Peyer's patch (tissue), 4 donors: ENCODE data around the gene TMOD1. TPM values are rescaled to one million over a fixed set of nuclear protein-coding genes. Genes with fewer than 3 reads are reported as not detected.

Experiments
- DNase-seq, 3 donors: peaks; one replicate each; pipeline ENCODE4 v3.0.0-alpha.2; 2017 to 2019
- H3K27ac ChIP-seq, 4 donors: fragments of 200-600 bp; sonication (generic); one replicate each; pipeline ENCODE4 v1.5.1; 2016 to 2019
- H3K27me3 ChIP-seq, 2 donors: fragments of 200-600 bp; sonication (generic); one replicate each; pipeline ENCODE4 v1.5.1; 2019
- H3K36me3 ChIP-seq, 3 donors: fragments of 200-600 bp; sonication (generic); one replicate each; pipeline ENCODE4 v1.5.1; 2016 to 2019
- H3K4me1 ChIP-seq, 4 donors: fragments of 200-600 bp; sonication (generic); one replicate each; pipeline ENCODE4 v1.5.1; 2016 to 2019
- H3K4me3 ChIP-seq, 4 donors: fragments of 200-600 bp; sonication (generic); 1 replicate in 3 of 4; 2 replicates in 1 of 4; pipeline ENCODE4 v1.5.1; 2016 to 2019; ENCODE audit warnings: mild to moderate bottlenecking in 1 of 4
- H3K9me3 ChIP-seq, 4 donors: fragments of 200-600 bp; sonication (generic); one replicate each; pipeline ENCODE4 v1.5.1; 2016 to 2019; ENCODE audit warnings: mild to moderate bottlenecking in 1 of 4
- POLR2A ChIP-seq, 2 donors: fragments of 450-650 bp; IDR thresholded peaks; one replicate each; pipeline ENCODE4 v1.5.1; 2017; ENCODE audit warnings: antibody characterized with exemption in 2 of 2, mild to moderate bottlenecking in 2 of 2, moderate library complexity in 2 of 2
- total RNA-seq, 4 donors: library from RNA; depleted of rRNA; stranded (reverse); fragments of >200 nt; gene quantifications; one replicate each; pipeline ENCODE4 v1.1.0, GENCODE V29; 2016
- TF ChIP-seq, protein P1 (sequence below), 6 experiments: fragments of 450-650 bp in 4 of 6; fragments of 200-600 bp in 2 of 6; sonication (generic) in 1 of 6; IDR thresholded peaks; one replicate each; pipeline ENCODE4 v1.5.1; 2017 to 2019; ENCODE audit warnings: antibody characterized with exemption in 6 of 6, mild to moderate bottlenecking in 3 of 6, moderate library complexity in 1 of 6

TMOD1 gene
- total RNA-seq, 4 donors from 2014 or later = 2.6 to 15.7 (median 4.9) TPM

DNA sequence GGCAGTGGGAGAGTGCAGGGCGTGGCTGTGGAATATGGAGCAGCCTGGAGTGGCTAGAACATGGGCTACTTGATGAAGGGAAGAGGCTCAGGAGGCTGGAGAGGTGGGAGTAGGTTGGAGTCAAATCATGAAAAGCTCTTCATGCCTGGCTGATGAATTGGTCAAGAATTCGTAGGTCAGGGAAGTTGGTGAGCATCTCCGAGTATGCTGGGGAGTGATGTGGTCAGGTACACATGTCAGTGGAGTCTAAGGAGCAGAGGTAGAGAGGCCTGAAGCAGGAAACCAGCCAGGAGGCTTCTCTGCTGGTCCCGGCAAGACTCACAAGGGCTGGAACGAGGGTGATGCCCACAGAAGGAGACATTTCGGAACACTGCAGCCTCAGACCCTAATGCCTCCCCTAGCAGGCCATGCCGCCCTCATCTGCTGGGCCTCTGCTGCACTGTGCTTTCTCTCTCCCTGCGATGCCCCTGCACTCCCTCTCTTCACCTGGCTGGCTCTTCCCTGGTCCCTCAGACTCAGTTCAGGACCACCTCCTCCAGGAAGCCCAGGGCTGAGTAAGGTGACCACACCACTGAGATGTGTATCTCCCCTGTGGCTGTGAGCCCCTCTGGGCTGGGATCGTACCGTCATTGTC lies 33.6 kb downstream of the TMOD1 start:
- Histone ChIP-seq H3K4me3 (no peak overlapping the region), H3K27ac (no peak overlapping the region), H3K9me3 (no peaks in the 10 kb centered on the region), H3K36me3 (no peaks in the 10 kb centered on the region), H3K27me3 (no peaks in the 10 kb centered on the region), H3K4me1 (peaks cover 0 to 8% (median 0%) of the 10 kb centered on the region in 4 donors)
- no peak for DNase-seq
- TF ChIP-seq, protein P1, sequence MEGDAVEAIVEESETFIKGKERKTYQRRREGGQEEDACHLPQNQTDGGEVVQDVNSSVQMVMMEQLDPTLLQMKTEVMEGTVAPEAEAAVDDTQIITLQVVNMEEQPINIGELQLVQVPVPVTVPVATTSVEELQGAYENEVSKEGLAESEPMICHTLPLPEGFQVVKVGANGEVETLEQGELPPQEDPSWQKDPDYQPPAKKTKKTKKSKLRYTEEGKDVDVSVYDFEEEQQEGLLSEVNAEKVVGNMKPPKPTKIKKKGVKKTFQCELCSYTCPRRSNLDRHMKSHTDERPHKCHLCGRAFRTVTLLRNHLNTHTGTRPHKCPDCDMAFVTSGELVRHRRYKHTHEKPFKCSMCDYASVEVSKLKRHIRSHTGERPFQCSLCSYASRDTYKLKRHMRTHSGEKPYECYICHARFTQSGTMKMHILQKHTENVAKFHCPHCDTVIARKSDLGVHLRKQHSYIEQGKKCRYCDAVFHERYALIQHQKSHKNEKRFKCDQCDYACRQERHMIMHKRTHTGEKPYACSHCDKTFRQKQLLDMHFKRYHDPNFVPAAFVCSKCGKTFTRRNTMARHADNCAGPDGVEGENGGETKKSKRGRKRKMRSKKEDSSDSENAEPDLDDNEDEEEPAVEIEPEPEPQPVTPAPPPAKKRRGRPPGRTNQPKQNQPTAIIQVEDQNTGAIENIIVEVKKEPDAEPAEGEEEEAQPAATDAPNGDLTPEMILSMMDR (IDR thresholded peaks at IDR 0.05) = no peak
- TF ChIP-seq POLR2A (IDR thresholded peaks at IDR 0.05) = no peak

DNA sequence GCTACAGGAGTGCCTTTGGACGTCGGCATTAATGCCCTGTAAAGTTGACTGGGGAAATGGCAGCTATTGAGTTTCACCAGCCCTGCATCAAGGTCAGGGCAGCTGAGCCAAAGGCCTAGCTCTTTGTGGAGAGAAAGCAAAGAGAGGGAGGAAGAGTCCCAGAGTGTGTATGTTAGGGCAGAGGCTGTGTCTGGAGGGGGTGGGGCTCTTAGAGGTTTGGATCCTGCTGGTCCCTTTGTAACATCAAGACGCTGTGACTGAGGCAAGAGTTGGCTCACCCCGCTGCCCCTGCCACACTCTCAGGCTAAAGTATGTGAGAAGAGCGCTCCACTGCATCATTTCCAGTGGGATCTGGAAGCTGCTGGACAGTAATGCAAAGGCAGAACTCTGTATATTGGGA lies 34.3 kb downstream of the TMOD1 start:
- Histone ChIP-seq H3K9me3 (no peaks in the 10 kb centered on the region), H3K36me3 (no peaks in the 10 kb centered on the region), H3K27ac (no peak overlapping the region), H3K4me1 (peaks cover 0 to 8% (median 0%) of the 10 kb centered on the region in 4 donors), H3K4me3 (no peak overlapping the region), H3K27me3 (no peaks in the 10 kb centered on the region)
- TF ChIP-seq POLR2A (IDR thresholded peaks at IDR 0.05) = no peak
- TF ChIP-seq, protein P1 (IDR thresholded peaks at IDR 0.05) = no peak
- no peak for DNase-seq

DNA sequence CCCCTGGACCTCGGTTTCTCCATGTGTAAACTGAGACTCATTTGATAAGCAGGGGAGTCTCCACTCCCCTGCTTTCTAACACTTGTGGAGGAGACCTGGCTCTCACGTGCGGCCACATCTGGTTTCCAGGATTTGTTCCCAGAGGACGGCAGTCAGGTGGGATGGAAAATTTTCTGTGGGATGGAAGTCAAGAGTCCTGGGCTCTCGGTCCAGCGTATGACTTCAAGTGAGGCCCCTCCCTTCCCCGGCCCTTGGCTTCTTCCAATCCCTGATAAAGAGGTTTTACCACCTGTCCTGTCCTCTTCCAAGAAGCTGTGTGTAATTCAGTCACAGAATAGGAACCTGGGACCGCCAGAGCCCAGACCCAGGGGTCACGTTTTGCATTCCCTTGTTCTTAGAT lies 35.0 kb downstream of the TMOD1 start:
- TF ChIP-seq, protein P1 (IDR thresholded peaks at IDR 0.05) = no peak
- no peak for TF ChIP-seq POLR2A (IDR thresholded peaks at IDR 0.05)
- peaks cover 0 to 8% (median 0%) of the 10 kb centered on the region in 4 donors for H3K4me1 ChIP-seq
- H3K27ac ChIP-seq = no peak overlapping the region
- no peaks in the 10 kb centered on the region for H3K9me3 ChIP-seq
- no peaks in the 10 kb centered on the region for H3K36me3 ChIP-seq
- no peak for DNase-seq
- no peak overlapping the region for H3K4me3 ChIP-seq
- no peaks in the 10 kb centered on the region for H3K27me3 ChIP-seq

DNA sequence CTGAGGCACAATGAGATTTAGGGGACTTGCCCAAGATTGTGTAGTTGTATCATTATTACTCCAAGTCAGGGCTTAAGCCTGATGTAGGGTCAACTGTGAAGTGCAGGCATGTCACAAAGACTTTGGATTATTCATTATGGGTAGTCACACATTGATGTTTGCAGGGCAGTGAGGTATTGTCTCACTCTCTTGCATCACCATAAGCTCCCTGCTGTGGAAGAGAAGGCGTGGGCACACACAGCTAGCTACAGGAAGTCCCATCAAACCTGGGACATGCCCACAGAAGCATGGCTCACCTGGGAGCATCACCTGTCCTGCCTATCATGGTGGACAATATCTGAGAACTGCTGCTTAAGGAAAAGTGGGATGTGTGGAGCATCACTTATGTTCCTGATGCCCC lies 42.1 kb downstream of the TMOD1 start:
- H3K27me3 ChIP-seq = no peaks in the 10 kb centered on the region
- DNase-seq = no peak
- TF ChIP-seq, protein P1 (IDR thresholded peaks at IDR 0.05) = no peak
- no peak for TF ChIP-seq POLR2A (IDR thresholded peaks at IDR 0.05)

DNA sequence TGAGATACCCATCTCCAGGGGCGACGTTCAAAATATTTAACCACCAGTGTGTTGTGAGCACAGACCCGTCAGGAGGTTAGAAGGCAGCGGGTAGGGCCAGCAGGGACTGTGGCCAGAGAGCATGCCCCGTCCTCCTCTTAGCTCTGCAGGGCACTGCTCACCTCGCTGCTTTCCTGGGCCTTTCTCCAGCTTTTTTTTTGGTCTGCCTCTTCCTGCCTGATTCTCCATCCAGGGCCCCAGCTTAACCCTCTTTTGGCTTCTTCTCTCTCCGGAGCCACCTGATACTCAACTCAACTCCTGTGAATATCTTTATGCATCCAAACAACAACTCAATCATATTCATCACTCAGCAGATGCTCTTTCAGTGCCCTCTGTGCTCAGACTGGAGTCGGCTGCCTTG lies 44.0 kb downstream of the TMOD1 start:
- no peaks in the 10 kb centered on the region for H3K27me3 ChIP-seq
- no peaks in the 10 kb centered on the region for H3K4me1 ChIP-seq
- TF ChIP-seq, protein P1 (IDR thresholded peaks at IDR 0.05) = no peak
- no peak for TF ChIP-seq POLR2A (IDR thresholded peaks at IDR 0.05)
- H3K27ac ChIP-seq = no peak overlapping the region
- no peak overlapping the region for H3K4me3 ChIP-seq
- no peaks in the 10 kb centered on the region for H3K36me3 ChIP-seq
- no peak for DNase-seq
- H3K9me3 ChIP-seq = no peaks in the 10 kb centered on the region

More for the DNA sequence above, 42.1 kb downstream of the TMOD1 start:
- Histone ChIP-seq H3K4me1 (no peaks in the 10 kb centered on the region), H3K27ac (no peak overlapping the region), H3K9me3 (no peaks in the 10 kb centered on the region), H3K36me3 (no peaks in the 10 kb centered on the region), H3K4me3 (no peak overlapping the region)
